GM18508 (cell line): ENCODE measurements around the gene CEP85.
"Not testable (repeated sequence)": the region's sequence is repeated elsewhere in the genome, so short reads cannot be mapped to it uniquely, and the experiment has no call there.

ENCODE experiments used
- ATAC-seq: cut with Tn5 transposase; IDR thresholded peaks from one replicate; pipeline ENCODE4 v1.9.1; 2021; ENCODE audit warnings: moderate number of reproducible peaks; ENCODE audit not compliant: insufficient read depth, unreplicated experiment

CEP85 gene

DNA sequence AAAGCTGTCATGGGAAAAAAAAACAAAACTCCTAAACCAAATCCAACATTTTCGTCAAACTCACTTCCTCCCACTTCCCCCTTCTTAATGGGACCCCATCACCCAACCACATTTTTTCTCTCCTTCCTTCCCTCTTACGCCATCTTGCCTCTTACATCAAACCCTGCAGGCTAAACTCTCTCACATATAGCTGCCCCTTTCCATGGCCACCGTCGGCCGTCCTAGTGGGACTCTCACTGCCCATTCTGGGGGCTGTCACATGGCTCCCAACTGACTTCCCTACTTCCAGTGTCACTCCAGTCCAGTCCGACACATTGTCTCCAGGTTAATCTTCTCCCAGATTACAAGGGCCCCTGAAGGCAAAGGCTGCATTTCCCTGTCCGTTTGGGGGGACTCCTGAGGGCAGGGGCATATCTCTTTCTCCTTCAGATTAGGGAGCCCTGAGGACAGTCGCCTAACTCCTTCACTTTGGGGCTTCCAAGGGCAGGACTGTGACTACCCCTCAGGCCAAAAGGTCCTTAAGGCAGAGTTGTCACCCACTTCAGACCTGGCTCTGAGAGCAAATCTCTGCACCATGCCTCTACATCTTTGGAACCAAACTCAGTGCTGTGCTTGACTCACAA, 71.8 kb downstream of the CEP85 start:
- no peak for ATAC-seq

DNA sequence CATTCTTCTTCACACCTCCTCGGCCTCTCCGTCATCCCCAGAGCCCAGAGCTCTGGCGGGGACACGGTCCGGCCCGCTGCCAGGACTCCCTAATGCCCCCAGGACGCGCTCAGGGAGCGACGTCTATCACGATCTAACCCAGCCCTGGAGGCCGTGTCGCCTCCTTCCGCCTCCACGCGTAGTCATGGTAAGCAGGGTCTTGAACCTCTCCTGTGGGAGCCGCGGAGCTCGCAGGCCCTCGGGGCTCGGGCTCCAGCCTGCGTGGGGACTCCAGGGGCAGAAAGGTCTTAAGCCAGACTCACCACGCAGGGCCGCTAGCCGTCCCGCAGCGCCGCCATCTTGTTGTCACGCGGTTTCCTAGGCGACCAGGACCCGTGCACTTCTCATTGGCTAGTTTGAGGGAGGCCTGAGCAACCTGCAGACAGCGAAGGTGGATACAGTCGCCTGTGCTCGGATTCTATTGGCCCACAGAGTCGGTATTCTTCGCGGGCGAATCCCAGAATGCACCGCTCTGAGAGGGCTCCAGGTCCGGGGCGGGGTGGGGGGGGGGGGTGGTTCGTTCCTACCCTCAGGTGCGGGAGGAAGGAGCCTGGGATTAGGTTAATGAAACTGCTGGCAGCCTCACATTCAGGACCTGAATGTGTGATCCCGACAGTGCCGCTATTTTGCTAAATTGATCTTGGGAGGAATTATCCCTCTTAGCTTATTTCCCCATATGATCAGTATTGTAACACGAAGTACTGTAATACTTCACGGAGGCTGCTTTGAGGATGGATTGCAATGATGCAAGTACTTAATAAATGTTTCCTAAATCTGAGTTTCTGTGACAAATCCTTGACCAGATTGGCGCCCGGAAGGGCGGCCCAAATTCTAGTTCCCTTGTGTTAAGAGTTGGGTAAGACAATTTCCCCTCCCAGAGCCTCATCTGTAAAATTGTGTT, 72.6 kb downstream of the CEP85 start, which contains the start of gene UBXN11:
UBXN11 (minus strand) TSS at position 347 of the 940 bp plus-strand sequence. CDS start 3,753 bp downstream, outside the sequence.
- peak; percentile 66 for ATAC-seq

DNA sequence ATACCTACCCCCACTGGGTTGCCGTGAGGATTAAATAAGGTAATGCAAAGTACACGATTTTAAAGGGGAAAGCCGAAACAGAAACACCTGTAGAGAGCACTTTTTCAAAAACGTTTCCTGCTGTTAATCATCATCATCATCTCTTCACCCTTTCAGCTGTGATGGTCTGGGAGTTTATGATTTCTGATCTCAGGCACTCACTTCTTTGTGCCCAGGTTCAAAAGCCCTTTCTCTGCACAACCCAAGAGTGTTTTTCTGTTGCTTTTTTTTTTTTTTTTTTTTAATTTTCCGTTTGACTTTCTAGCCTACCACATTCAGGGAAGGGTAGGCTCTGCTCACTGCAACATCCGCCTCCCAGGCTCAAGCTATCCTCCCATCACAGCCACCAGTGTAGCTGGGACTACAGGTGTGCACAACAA, 73.4 kb downstream of the CEP85 start:
- no peak for ATAC-seq

DNA sequence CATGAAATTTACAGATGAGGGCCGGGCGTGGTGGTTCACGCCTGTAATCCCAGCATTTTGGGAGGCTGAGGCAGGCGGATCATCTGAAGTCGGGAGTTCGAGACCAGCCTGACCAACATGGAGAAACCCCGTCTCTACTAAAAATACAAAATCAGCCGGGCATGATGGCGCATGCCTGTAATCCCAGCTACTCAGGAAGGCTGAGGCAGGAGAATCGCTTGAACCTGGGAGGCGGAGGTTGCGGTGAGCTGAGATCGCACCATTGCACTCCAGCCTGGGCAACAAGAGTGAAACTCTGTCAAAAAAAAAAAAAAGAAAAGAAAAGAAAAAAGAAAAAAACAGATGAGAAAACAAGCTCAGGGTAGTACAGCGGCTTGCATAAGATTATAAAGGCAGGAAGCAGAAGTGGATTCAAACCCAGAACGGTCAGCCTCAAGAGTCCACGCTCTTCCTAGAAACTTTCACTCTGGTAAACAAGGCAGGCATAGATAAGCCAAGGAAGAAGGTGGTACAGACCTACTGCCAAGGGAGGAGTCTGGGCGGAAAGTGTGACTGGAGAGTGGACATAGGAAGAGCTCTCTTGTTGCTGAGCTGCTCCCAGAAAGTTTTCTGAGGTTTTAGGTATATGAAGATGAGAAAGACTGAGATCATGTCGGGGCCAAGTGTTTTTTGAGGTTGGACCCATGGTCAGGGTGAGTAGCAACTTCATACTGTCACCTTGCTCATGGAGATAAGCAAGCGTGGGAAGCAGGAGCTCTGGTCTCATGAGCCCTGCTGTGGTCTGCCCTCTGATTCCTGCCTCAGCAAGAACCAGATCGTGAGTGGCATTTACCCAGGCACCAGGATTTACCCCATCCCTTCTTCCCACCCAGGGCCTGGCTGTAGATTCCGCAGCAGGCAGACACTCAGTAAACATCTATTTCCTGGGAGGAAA, 74.2 kb downstream of the CEP85 start:
- not testable (repeated sequence) for ATAC-seq

DNA sequence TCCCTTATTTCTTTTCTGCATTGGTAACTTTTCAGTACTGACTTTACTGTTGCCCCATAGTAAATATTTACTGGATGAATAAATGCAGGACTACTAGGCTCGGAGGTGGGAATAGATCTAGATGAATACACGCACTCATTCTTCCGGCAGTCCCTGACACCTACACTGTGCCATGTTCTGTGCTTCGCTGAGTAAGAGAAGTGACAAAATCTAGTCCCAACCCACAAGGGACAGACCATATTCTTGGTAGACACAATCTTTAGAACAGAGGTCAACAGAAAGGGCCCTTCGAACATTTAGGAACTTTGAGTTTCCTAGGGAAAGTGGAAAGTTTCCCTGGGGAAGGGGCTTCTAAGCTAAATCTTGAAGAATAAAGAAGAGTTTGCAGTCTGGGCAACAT, 80.5 kb downstream of the CEP85 start:
- no peak for ATAC-seq

DNA sequence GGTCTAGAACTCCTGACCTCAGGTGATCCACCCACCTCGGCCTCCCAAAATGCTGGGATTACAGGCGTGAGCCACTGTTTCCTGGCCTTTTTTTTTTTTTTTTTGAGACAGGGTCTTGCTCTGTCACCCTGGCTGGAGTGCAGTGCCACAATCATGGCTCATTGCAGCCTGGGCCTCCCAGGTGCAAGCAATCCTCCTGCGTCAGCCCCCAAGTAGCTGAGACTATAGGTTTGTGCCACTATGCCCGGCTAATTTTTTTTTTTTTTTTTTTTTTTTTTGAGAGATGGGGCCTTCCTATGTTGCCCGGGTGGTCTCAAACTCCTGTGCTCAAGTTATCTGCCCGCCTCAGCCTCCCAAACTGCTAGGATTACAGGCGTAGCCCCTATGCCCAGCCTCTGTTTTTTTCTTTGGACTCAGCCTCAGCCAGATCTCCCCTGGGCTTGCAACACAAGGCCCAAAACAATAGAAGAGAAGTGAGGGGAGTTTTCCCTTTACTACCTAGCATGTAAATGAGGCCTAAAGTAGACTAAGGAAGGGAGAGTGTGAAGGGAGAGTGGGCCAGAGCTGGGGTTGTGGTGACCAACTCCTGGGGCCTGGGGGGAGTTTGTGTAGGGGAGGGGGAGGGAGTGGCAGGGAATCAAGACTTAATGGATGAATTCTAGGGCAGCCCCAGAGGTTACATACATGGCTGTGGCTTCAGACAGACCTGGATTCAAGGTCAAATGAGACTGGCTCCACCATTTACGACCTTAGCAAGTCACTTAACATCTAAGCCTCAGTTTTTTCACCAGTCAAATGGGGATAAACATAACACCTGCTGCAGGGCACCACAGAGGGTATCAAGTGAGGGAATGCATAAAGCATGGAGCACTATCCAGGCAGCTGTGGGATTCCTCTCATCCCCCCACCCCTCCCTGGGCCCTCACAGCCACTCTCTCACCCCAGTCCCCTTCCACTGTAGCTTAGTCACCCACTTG, 82.2 kb downstream of the CEP85 start:
- no peak for ATAC-seq

DNA sequence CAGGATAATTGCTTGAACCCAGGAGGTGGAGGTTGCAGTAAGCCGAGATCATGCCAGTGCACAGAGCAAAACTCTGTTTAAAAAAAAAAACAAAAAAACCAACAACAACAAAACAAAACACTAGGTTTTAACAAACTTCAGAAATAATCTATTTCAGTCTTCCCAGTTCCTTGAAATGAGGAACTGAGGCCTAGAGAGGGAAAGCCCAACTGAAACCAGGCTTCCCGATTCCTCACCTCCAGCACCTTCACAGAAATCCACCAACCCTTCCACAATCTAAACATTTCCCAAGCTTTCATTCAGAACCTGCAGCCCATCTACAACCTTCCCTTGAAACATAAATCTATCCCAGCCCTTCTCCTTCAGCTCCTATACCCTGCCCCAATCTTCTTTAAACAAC, 83.1 kb downstream of the CEP85 start:
- no peak for ATAC-seq

DNA sequence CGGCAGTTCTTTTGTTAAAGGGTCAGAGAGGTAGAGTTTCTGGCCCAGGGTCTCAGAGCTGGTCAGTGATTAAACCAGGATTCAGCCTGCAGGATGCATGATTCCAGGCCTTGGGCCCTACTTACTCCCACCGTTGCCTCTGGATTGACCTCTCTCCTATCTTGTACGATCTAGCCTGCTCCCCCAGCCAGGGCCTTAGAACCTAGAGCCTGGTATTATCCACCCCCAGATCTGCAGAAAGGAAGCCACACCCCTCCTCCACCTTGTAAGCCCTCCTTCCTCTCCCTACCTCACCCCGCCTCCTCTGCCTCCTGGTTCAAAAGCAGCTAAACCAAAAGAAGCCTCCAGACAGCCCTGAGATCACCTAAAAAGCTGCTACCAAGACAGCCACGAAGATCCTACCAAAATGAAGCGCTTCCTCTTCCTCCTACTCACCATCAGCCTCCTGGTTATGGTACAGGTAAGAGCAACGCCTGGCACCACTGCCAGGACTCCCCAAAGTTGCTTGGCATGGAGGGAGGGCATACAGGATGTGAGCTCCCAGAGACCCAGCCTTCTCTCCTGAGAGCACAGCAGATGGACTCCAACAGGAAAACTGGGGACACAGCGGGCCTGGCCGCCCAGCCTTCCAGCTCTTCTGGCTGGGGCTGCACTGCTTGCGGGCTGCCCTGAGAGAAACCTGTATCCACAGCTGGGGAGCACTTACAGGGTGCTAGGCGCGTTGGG, 83.8 kb downstream of the CEP85 start, which contains the start of gene CD52:
CD52 (plus strand) TSS at position 347 of the 726 bp plus-strand sequence; CDS start at position 407, 60 bp downstream.
- ATAC-seq = no peak

DNA sequence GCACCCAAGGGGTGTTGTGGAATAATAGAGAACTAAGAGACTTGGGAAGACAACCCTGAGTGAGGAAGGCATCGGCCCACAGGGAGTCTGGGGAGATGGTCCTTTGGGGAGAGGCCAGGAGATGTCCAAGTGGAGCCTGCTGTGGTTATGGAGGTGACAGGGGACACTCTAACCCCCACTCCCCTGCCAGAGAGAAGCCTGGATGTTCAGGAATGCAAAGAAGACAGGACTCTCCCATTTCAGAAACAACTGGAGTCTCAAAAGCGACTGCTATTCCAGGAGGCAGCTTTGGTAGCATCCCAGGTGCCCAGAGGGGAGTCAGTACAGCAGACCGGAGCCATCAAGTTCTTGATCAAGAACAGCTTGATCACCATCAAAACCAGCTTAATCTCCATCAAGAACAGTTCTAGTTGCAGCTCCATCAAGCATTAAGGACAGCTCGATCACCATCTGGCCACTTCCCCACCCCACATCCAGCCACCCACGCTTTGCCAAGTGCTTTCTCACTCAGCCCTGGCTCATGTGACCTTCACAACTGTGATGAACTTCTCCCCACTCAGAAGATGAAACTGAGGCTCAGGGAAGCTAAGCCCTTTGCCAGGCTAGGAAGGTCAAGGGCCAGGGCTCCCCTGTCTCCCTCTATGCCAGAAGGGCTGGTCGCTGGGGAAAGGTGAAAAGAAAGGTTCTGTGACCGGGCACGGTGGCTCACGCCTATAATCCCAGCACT, 84.5 kb downstream of the CEP85 start:
- ATAC-seq = no peak

DNA sequence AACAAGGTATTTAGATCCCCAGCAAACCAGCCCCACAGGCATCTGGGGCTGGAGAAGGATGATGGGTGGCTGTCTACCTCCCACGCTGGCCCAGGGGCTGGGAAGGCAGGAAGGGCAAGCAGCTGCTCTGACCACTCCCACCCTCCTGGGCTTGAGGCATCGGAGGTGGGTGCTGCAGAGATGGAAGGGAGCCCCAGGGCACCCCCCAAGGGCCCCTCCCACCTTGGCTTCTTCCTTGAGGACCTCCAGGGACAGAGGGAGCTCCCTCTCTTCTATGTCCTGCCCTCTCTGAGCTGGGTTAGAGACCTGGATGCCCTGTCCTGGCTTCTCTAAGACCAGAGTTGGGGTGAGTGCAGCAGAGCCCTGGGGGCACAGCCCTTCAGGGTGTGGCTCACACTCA, 86.9 kb downstream of the CEP85 start:
- no peak for ATAC-seq

DNA sequence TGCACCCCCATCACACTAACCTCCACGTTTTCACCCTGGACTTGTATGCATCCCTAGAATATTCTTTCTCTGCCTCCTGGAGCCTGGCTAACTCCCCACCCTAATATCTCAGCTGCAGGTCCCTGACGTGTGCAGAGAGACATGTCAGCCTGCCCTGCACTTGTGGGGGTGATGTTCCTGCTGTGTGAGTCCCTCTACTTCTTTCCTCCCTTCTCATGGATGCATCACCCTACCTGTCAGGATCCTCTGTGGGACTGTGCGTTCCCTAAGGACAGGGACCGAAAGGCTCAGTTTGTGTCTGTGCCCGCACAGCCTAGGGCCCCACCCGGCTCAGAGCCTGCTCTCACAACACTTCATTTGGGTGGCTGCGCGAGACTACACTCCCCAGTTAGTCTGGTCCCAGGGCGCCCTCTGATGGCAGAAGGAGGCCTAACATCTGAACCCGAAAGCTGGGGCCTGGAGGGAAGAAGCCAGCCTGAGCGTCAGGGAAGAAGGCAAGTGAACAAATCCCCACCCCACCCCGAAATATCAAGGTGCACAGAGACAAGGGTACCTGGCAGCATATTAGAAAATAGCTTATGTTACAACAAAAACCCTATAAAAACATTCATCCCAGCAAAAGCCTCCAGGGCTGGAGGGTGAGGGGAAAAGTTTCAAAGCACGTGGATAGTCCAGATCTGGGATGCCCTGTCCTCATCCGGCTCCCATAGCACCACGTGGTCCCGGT, 87.5 kb downstream of the CEP85 start:
- no peak for ATAC-seq

DNA sequence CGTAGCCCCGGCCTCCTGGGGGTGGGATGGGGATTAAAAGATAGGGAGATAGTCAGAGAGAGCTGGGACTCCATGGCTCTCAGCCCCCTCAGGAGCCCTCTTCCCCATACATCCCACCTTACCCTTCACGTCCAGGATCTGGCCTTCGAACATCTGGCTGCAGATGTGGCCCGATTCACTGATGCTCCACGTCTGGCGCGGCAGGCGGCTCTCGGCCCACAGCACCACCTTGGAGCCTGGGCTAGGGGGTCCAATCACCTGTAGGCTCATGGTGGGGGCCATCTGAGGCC, 88.0 kb downstream of the CEP85 start:
- ATAC-seq = no peak

DNA sequence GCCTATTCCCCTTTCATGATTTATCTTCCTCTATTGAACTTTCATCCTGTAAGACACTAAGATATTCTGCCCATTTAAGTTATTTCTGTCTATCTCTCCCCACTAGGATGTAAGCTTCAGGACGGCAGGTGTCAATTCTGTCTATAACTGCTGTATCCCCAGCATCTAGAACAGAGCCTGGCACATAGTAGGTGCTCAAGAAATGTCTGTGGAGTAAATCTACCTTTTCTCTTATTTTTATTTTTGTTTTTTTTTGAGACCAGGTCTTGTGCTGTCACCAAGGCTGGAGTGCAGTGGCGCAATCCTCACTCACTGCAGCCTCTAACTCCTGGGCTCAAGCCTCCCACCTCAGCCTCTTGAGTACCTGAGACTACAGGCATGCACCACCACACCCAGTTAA, 89.4 kb downstream of the CEP85 start:
- no peak for ATAC-seq

DNA sequence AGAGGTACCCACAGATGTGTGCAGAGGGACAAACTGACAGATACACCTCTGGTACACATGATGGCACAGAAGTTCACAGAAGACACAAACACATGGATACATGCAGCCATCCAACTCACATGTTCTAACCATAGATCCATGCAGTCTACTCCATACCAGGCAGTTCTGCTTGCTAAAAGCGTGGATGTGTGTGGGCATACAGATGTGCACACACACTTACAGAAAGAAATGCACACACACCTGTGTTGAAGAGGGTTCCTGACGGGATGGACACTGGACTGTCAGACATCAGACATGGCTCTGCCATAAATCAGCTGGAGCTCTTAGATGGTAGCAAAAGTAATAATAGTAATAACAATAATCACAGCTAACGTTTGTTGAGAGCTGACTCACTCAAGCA, 90.5 kb downstream of the CEP85 start:
- no peak for ATAC-seq

DNA sequence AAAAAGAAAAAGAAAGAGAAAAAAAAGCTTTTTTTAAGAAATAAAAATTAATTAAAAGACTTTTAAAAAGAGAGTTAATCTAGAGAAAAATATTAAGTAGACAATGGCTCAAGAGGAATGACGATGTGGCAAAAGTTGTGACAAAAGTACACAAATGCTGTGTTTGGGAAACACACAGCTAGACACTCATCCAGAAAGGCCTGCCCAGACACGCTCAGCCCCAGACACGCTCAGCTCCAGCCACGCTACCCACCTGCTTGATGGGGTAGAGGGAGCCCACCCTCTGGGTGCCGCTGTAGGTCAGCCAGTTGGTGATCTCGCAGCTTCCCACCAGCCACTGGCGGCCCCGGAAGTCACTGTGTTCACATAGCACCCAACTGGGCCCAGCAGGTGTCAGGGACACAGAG, 94.0 kb downstream of the CEP85 start:
- no peak for ATAC-seq
